OCI-LY7 (cell line): Measurements from ENCODE around the gene NTSR1. TPM values are rescaled to one million over a fixed set of nuclear protein-coding genes. Genes with fewer than 3 reads are reported as not detected.

Source experiments
- BruUV-seq: library from RNA; stranded (reverse); fragments of 400-500 nt; replicated peaks from 2 replicates; lab custom pipeline; 2021; lab: Mats Ljungman, UMichigan
- CTCF ChIA-PET: fragments of 300-600 bp; sonication (Branson Sonifier 250); formaldehyde crosslinking; loops from one replicate; lab custom pipeline; 2022; ENCODE audit warnings: antibody characterized with exemption; ENCODE audit not compliant: unreplicated experiment; lab: Charles Lee
- POLR2A ChIA-PET: fragments of 300-600 bp; sonication (Branson Sonifier 250); formaldehyde crosslinking; loops from one replicate; lab custom pipeline; 2022; ENCODE audit warnings: antibody characterized with exemption; lab: Charles Lee
- DNase-seq: peaks from one replicate; pipeline ENCODE4 v3.0.0-alpha.2; 2015; ENCODE audit warnings: low spot score
- H2AFZ ChIP-seq: fragments of 200-600 bp; sonication (generic), shearing (Covaris generic); 2 replicates; pipeline ENCODE4 v1.6.1; 2014; ENCODE audit warnings: mild to moderate bottlenecking, antibody characterized with exemption, low read length, moderate library complexity
- H3K27ac ChIP-seq: fragments of 200-600 bp; sonication (generic); 2 replicates; pipeline ENCODE4 v1.5.1; 2014; ENCODE audit warnings: mixed run types, low read depth, mild to moderate bottlenecking, moderate library complexity, low read length, inconsistent platforms; ENCODE audit not compliant: poor library complexity, severe bottlenecking
- H3K36me3 ChIP-seq: fragments of 200-600 bp; sonication (generic); 2 replicates; pipeline ENCODE4 v1.6.1; 2014; ENCODE audit warnings: mild to moderate bottlenecking, antibody characterized with exemption, low read length, moderate library complexity, mixed read lengths; ENCODE audit not compliant: insufficient read depth
- H3K4me1 ChIP-seq: fragments of 200-600 bp; sonication (generic); 2 replicates; pipeline ENCODE4 v1.5.1; 2014; ENCODE audit warnings: mild to moderate bottlenecking, low read length; ENCODE audit not compliant: insufficient read depth, poor library complexity, severe bottlenecking
- H3K4me2 ChIP-seq: fragments of 200-600 bp; sonication (generic); 2 replicates; pipeline ENCODE4 v1.6.1; 2014; ENCODE audit warnings: mild to moderate bottlenecking, low read length
- H3K4me3 ChIP-seq: fragments of 200-600 bp; sonication (generic); 2 replicates; pipeline ENCODE4 v1.5.1; 2014; ENCODE audit warnings: mild to moderate bottlenecking, low read depth, low read length; ENCODE audit not compliant: poor library complexity, severe bottlenecking
- H3K79me2 ChIP-seq: fragments of 200-600 bp; sonication (generic); 2 replicates; pipeline ENCODE4 v1.6.1; 2016; ENCODE audit warnings: low read depth, mild to moderate bottlenecking, low read length, moderate library complexity, mixed read lengths; ENCODE audit not compliant: insufficient read depth
- H3K9me2 ChIP-seq: fragments of 200-600 bp; sonication (generic); 2 replicates; pipeline ENCODE4 v1.6.1; 2016; ENCODE audit warnings: mild to moderate bottlenecking, low read length, mixed read lengths; ENCODE audit not compliant: insufficient read depth
- H3K9me3 ChIP-seq: fragments of 200-600 bp; sonication (generic); 2 replicates; pipeline ENCODE4 v1.6.1; 2014; ENCODE audit warnings: mild to moderate bottlenecking, mixed run types, low read length, mixed read lengths
- H4K20me1 ChIP-seq: fragments of 200-600 bp; sonication (generic); 2 replicates; pipeline ENCODE4 v1.6.1; 2014; ENCODE audit warnings: mild to moderate bottlenecking, antibody characterized with exemption, low read length, moderate library complexity, mixed read lengths; ENCODE audit not compliant: insufficient read depth
- EZH2phosphoT487 ChIP-seq: fragments of 200-600 bp; sonication (generic); IDR thresholded peaks from 2 replicates; pipeline ENCODE4 v1.6.1; 2018; ENCODE audit warnings: low read depth, borderline replicate concordance, mild to moderate bottlenecking, mixed run types, antibody characterized with exemption, low read length, moderate library complexity, mixed read lengths
- intact Hi-C: fragments of 100-400 bp; cut with micrococcal nuclease; formaldehyde crosslinking; loops from one replicate; pipeline ENCODE4 v1.10.0; 2022; ENCODE audit not compliant: unreplicated experiment
- total RNA-seq, 2 experiments: library from RNA; depleted of rRNA in 1 of 2; stranded (reverse); fragments of >200 nt in 1 of 2; shearing (Covaris generic) in 1 of 2; gene quantifications; 2 replicates each; pipeline ENCODE4 v1.2.3, GENCODE V29; 2014 to 2022
- TF ChIP-seq, protein P1 (sequence below): fragments of 200-600 bp; sonication (generic); conservative IDR thresholded peaks from 2 replicates; pipeline ENCODE4 v1.5.1; 2014; ENCODE audit warnings: mild to moderate bottlenecking, antibody characterized with exemption, low read length, moderate library complexity, mixed read lengths

NTSR1 gene
- total RNA-seq, 2 experiments from 2014 or later, result not detected

DNA sequence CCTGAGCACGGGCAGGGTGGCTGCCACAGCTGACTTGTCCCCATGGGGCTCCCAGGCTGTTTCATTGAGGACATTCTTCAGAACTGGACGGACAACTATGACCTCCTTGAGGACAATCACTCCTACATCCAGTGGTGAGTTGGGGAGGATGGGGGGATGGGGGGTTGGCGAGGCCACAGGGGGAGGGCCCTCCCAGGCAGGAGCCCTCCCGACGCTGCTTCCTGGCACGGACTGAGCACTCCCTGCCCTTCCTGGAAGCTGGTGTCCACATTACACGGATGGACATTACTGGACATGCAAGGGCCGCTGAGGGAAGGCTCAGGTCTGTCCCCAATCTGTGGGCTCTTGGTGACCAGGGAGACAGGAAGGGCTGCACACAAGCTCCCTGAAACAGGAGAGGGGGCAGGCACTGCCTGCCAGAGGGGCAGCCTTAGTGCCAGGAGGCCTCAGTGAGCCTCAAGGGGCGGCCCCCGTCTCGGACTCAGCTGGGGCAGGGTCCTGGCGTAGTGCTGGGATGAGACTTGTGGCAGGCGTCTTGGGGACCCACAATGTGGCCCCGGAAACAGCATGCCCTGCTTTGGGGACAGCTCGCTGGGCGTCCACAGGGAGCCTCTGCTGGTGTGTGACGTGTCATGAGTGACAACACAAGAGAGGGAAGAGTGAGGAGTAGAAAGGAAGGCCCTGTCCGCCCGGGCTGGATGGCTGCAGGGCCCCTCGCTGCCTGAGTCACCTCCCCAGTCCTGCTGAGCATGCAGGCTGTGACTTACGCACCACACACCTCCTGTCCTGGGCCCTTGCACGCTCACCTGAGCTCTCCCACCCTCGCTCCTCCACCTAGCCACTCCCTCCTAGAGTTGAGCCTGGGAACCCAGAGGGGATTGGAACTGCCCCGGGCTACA lies 101.1 kb downstream of the NTSR1 start:
- no peaks in the 10 kb centered on the region for H3K9me2 ChIP-seq
- no peak overlapping the region for H3K4me2 ChIP-seq
- no peaks in the 10 kb centered on the region for H4K20me1 ChIP-seq
- peaks cover 72% of the 10 kb centered on the region for H3K36me3 ChIP-seq
- H3K4me3 ChIP-seq, result no peak overlapping the region
- peaks cover 24% of the 10 kb centered on the region for H3K79me2 ChIP-seq
- H3K4me1 ChIP-seq, result peaks cover 25% of the 10 kb centered on the region
- ChIA-PET POLR2A (no interaction called here), CTCF (no interaction called here)
- TF ChIP-seq, protein P1, sequence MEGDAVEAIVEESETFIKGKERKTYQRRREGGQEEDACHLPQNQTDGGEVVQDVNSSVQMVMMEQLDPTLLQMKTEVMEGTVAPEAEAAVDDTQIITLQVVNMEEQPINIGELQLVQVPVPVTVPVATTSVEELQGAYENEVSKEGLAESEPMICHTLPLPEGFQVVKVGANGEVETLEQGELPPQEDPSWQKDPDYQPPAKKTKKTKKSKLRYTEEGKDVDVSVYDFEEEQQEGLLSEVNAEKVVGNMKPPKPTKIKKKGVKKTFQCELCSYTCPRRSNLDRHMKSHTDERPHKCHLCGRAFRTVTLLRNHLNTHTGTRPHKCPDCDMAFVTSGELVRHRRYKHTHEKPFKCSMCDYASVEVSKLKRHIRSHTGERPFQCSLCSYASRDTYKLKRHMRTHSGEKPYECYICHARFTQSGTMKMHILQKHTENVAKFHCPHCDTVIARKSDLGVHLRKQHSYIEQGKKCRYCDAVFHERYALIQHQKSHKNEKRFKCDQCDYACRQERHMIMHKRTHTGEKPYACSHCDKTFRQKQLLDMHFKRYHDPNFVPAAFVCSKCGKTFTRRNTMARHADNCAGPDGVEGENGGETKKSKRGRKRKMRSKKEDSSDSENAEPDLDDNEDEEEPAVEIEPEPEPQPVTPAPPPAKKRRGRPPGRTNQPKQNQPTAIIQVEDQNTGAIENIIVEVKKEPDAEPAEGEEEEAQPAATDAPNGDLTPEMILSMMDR, result no peak
- TF ChIP-seq EZH2phosphoT487, result no peak
- no peak overlapping the region for H3K27ac ChIP-seq
- H3K9me3 ChIP-seq, result no peaks in the 10 kb centered on the region
- BruUV-seq, result no TSS peak
- intact Hi-C loops, result no loop called here
- no peak overlapping the region for H2AFZ ChIP-seq
- no peak for DNase-seq

DNA sequence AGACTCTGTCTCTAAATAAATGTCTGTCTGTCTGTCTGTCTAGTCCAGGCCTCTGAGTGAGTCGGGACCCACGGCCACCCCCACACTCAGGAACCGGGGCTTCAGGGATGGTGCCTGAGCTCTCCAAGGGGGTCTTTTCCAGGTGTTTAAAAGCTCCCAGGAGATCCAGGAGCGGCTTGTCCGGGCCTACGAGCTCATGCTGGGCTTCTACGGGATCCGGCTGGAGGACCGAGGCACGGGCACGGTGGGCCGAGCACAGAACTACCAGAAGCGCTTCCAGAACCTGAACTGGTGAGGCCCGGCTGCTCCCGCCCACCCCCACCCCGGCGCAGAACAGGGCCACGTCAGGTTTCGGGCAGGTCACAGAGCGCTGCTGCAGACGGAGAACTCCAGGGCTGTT lies 102.7 kb downstream of the NTSR1 start:
- ChIA-PET POLR2A (no interaction called here), CTCF (no interaction called here)
- no peak for TF ChIP-seq EZH2phosphoT487
- DNase-seq, result no peak
- H3K36me3 ChIP-seq, result peaks cover 69% of the 10 kb centered on the region
- peaks cover 19% of the 10 kb centered on the region for H3K4me1 ChIP-seq
- H3K4me2 ChIP-seq, result no peak overlapping the region
- H3K27ac ChIP-seq, result no peak overlapping the region
- no peaks in the 10 kb centered on the region for H3K9me2 ChIP-seq
- H3K4me3 ChIP-seq, result no peak overlapping the region
- H2AFZ ChIP-seq, result no peak overlapping the region
- H3K79me2 ChIP-seq, result peaks cover 8% of the 10 kb centered on the region
- BruUV-seq, result no TSS peak
- H3K9me3 ChIP-seq, result no peaks in the 10 kb centered on the region
- intact Hi-C loops, result no loop called here
- no peaks in the 10 kb centered on the region for H4K20me1 ChIP-seq

DNA sequence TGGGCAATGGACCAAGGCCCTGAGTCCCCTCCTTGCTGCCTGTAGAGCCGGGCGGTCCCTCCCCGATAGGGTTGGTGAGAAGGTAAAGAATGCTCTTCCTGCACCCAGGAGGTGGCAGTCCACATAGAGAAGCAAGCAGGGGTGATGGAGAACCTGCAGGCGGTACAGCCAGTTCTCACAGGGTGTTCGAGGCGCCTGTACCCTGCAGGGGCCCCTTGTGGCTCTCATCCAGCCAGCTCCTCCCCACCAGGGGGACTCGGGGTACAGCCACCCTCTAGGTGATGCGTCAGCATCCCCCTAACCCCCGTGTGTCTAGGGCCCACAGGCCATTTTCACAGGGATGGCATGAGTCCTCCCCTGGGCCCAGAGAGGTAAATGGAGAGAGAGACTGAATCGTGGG lies 103.1 kb downstream of the NTSR1 start:
- Histone ChIP-seq H3K36me3 (peaks cover 65% of the 10 kb centered on the region), H3K9me2 (no peaks in the 10 kb centered on the region), H3K9me3 (no peaks in the 10 kb centered on the region), H2AFZ (no peak overlapping the region), H3K79me2 (peaks cover 4% of the 10 kb centered on the region; the same call in 1 of the 2 replicates), H4K20me1 (no peaks in the 10 kb centered on the region), H3K4me1 (peaks cover 15% of the 10 kb centered on the region), H3K4me3 (no peak overlapping the region), H3K4me2 (no peak overlapping the region), H3K27ac (no peak overlapping the region)
- no peak for DNase-seq
- BruUV-seq, result no TSS peak
- CTCF ChIA-PET, result no interaction called here
- POLR2A ChIA-PET, result no interaction called here
- no peak for TF ChIP-seq EZH2phosphoT487
- TF ChIP-seq, protein P1, result no peak
- intact Hi-C loops, result no loop called here

Other genes starting within 250 kb of the NTSR1 start
- not detected in 2 replicates for gene GATA5, start 232.8 kb upstream of the NTSR1 start, total RNA-seq (2014; rRNA removed; shearing (Covaris generic))
- not detected in 2 replicates for gene GATA5, start 232.8 kb upstream of the NTSR1 start, total RNA-seq (2022)
- 34.4 and 52.4 TPM in 2 replicates for gene SLCO4A1, start 66.3 kb upstream of the NTSR1 start, total RNA-seq (2014; rRNA removed; shearing (Covaris generic))
- 30.4 and 34.3 TPM in 2 replicates for gene SLCO4A1, start 66.3 kb upstream of the NTSR1 start, total RNA-seq (2022)
- gene MRGBP, start 87.6 kb downstream of the NTSR1 start, total RNA-seq (2014; rRNA removed; shearing (Covaris generic)), result 22.2 and 25.1 TPM in 2 replicates
- gene MRGBP, start 87.6 kb downstream of the NTSR1 start, total RNA-seq (2022), result 19.9 and 22.6 TPM in 2 replicates
- gene OGFR, start 96.0 kb downstream of the NTSR1 start, total RNA-seq (2014; rRNA removed; shearing (Covaris generic)), result 64.8 and 75.6 TPM in 2 replicates
- gene OGFR, start 96.0 kb downstream of the NTSR1 start, total RNA-seq (2022), result 66.2 and 69.9 TPM in 2 replicates
- gene COL9A3, start 108.2 kb downstream of the NTSR1 start, total RNA-seq (2014; rRNA removed; shearing (Covaris generic)), result 1.0 and 1.7 TPM in 2 replicates
- gene COL9A3, start 108.2 kb downstream of the NTSR1 start, total RNA-seq (2022), result 5.2 and 6.1 TPM in 2 replicates
- gene TCFL5, start 153.0 kb downstream of the NTSR1 start, total RNA-seq (2014; rRNA removed; shearing (Covaris generic)), result 9.5 and 10.0 TPM in 2 replicates
- 8.7 and 9.2 TPM in 2 replicates for gene TCFL5, start 153.0 kb downstream of the NTSR1 start, total RNA-seq (2022)
- 65.1 and 69.2 TPM in 2 replicates for gene DIDO1, start 217.7 kb downstream of the NTSR1 start, total RNA-seq (2014; rRNA removed; shearing (Covaris generic))
- 70.6 and 79.0 TPM in 2 replicates for gene DIDO1, start 217.7 kb downstream of the NTSR1 start, total RNA-seq (2022)
- gene GID8, start 229.3 kb downstream of the NTSR1 start, total RNA-seq (2014; rRNA removed; shearing (Covaris generic)), result 28.7 and 29.2 TPM in 2 replicates
- gene GID8, start 229.3 kb downstream of the NTSR1 start, total RNA-seq (2022), result 46.1 and 47.7 TPM in 2 replicates
- 1.7 and 2.0 TPM in 2 replicates for gene SLC17A9, start 243.9 kb downstream of the NTSR1 start, total RNA-seq (2014; rRNA removed; shearing (Covaris generic))
- 8.1 and 13.2 TPM in 2 replicates for gene SLC17A9, start 243.9 kb downstream of the NTSR1 start, total RNA-seq (2022)